K562 (cell line): ENCODE data around the gene EHBP1. TPM values are rescaled to one million over a fixed set of nuclear protein-coding genes. Genes with fewer than 3 reads are reported as not detected.

Experiments used
- polyA plus RNA-seq, 8 experiments: library from polyadenylated mRNA; depleted of rRNA in 4 of 8; stranded (reverse) in 5 of 8; unstranded in 3 of 8; fragments of >200 nt; fragmentation: Nextera tagmentation in 2 of 8; fragmentation: Illumina TruSeq in 1 of 8; extraction: Ambion mirVana in 2 of 8; extraction: Trizol in 1 of 8; gene quantifications; 2 replicates each; pipeline versions ENCODE4 v1.2.1 to v1.2.3, GENCODE V29; 2011 to 2014; ENCODE audit warnings: inconsistent platforms in 1 of 8, missing spikeins in 1 of 8
- total RNA-seq, 7 experiments: library from RNA; depleted of rRNA in 6 of 7; stranded (reverse); fragments of >200 nt in 6 of 7; fragmentation: Illumina TruSeq in 2 of 7; extraction: Trizol in 2 of 7; gene quantifications; 2 replicates each; pipeline versions ENCODE4 v1.2.1 to v1.2.3, GENCODE V29; 2011 to 2021; ENCODE audit warnings: low replicate concordance in 1 of 7
- TF ChIP-seq, protein P1 (sequence below): fragments of 200-600 bp; sonication (generic); IDR thresholded peaks from one replicate; pipeline ENCODE4 v1.6.1; 2012; ENCODE audit warnings: mild to moderate bottlenecking, low read depth, low read length, inconsistent platforms

The EHBP1 gene
- total and polyA plus RNA-seq, 9 of the 15 experiments (the other 6 are each of a cell fraction or from before 2014, with no cell fraction given): 8.9 to 26.6 (median 19.3) TPM

DNA sequence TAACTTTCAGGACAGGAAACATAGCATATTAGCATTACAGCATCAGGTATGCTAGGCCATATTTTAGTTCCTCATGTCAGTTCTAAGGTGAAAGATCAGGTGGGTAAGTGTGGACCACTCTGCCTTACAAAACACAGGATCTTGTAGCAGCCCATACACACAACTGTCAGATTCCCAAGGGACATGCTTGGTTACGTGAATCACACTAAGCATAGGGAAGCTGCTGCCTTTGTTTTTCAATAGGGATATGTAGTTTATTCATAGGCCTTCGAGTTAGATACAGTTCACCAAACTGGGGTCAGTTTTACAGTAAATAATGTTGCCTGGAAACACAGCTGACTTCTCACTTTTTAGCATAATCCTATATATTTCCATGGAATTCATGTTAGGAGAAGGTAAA, 229.0 kb downstream of the EHBP1 start (continued):
- TF ChIP-seq, protein P1, sequence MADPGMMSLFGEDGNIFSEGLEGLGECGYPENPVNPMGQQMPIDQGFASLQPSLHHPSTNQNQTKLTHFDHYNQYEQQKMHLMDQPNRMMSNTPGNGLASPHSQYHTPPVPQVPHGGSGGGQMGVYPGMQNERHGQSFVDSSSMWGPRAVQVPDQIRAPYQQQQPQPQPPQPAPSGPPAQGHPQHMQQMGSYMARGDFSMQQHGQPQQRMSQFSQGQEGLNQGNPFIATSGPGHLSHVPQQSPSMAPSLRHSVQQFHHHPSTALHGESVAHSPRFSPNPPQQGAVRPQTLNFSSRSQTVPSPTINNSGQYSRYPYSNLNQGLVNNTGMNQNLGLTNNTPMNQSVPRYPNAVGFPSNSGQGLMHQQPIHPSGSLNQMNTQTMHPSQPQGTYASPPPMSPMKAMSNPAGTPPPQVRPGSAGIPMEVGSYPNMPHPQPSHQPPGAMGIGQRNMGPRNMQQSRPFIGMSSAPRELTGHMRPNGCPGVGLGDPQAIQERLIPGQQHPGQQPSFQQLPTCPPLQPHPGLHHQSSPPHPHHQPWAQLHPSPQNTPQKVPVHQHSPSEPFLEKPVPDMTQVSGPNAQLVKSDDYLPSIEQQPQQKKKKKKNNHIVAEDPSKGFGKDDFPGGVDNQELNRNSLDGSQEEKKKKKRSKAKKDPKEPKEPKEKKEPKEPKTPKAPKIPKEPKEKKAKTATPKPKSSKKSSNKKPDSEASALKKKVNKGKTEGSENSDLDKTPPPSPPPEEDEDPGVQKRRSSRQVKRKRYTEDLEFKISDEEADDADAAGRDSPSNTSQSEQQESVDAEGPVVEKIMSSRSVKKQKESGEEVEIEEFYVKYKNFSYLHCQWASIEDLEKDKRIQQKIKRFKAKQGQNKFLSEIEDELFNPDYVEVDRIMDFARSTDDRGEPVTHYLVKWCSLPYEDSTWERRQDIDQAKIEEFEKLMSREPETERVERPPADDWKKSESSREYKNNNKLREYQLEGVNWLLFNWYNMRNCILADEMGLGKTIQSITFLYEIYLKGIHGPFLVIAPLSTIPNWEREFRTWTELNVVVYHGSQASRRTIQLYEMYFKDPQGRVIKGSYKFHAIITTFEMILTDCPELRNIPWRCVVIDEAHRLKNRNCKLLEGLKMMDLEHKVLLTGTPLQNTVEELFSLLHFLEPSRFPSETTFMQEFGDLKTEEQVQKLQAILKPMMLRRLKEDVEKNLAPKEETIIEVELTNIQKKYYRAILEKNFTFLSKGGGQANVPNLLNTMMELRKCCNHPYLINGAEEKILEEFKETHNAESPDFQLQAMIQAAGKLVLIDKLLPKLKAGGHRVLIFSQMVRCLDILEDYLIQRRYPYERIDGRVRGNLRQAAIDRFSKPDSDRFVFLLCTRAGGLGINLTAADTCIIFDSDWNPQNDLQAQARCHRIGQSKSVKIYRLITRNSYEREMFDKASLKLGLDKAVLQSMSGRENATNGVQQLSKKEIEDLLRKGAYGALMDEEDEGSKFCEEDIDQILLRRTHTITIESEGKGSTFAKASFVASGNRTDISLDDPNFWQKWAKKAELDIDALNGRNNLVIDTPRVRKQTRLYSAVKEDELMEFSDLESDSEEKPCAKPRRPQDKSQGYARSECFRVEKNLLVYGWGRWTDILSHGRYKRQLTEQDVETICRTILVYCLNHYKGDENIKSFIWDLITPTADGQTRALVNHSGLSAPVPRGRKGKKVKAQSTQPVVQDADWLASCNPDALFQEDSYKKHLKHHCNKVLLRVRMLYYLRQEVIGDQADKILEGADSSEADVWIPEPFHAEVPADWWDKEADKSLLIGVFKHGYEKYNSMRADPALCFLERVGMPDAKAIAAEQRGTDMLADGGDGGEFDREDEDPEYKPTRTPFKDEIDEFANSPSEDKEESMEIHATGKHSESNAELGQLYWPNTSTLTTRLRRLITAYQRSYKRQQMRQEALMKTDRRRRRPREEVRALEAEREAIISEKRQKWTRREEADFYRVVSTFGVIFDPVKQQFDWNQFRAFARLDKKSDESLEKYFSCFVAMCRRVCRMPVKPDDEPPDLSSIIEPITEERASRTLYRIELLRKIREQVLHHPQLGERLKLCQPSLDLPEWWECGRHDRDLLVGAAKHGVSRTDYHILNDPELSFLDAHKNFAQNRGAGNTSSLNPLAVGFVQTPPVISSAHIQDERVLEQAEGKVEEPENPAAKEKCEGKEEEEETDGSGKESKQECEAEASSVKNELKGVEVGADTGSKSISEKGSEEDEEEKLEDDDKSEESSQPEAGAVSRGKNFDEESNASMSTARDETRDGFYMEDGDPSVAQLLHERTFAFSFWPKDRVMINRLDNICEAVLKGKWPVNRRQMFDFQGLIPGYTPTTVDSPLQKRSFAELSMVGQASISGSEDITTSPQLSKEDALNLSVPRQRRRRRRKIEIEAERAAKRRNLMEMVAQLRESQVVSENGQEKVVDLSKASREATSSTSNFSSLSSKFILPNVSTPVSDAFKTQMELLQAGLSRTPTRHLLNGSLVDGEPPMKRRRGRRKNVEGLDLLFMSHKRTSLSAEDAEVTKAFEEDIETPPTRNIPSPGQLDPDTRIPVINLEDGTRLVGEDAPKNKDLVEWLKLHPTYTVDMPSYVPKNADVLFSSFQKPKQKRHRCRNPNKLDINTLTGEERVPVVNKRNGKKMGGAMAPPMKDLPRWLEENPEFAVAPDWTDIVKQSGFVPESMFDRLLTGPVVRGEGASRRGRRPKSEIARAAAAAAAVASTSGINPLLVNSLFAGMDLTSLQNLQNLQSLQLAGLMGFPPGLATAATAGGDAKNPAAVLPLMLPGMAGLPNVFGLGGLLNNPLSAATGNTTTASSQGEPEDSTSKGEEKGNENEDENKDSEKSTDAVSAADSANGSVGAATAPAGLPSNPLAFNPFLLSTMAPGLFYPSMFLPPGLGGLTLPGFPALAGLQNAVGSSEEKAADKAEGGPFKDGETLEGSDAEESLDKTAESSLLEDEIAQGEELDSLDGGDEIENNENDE: no peak
